ENCODE data around the gene KLF6.

KLF6 gene

GRCh38 chr10:3783682-3784432 is 1.2 kb downstream of the KLF6 start:
- peak; percentile 39 for DNase-seq (ENCODE audit: low read depth)
- peak overlapping the region; percentile 90 for H3K4me3 ChIP-seq (ENCODE audit: low read length)
- TF ChIP-seq CTCF (IDR thresholded peaks at IDR 0.05; ENCODE audit: insufficient read depth, low read depth, low read length, missing control alignments), result no peak

GRCh38 chr10:3783316-3783681 is 1.7 kb downstream of the KLF6 start:
- H3K4me3 ChIP-seq (ENCODE audit: low read length), result peak overlapping the region; percentile 90
- DNase-seq (ENCODE audit: low read depth), result peak; percentile 44
- TF ChIP-seq CTCF (IDR thresholded peaks at IDR 0.05; ENCODE audit: insufficient read depth, low read depth, low read length, missing control alignments), result no peak

GRCh38 chr10:3782451-3783315 is 2.3 kb downstream of the KLF6 start:
- peak overlapping the region; percentile 90 for H3K4me3 ChIP-seq (ENCODE audit: low read length)
- TF ChIP-seq CTCF (IDR thresholded peaks at IDR 0.05; ENCODE audit: insufficient read depth, low read depth, low read length, missing control alignments), result peak; percentile 5
- DNase-seq (ENCODE audit: low read depth), result peak; percentile 81

- peak overlapping the region; percentile 90 for H3K4me3 ChIP-seq (ENCODE audit: low read length)
- no peak for DNase-seq (ENCODE audit: low read depth)
- no peak for TF ChIP-seq CTCF (IDR thresholded peaks at IDR 0.05; ENCODE audit: insufficient read depth, low read depth, low read length, missing control alignments)
Measured at GRCh38 chr10:3782146-3782450, 2.9 kb downstream of the KLF6 start.

- TF ChIP-seq CTCF (IDR thresholded peaks at IDR 0.05; ENCODE audit: insufficient read depth, low read depth, low read length, missing control alignments), result peak; percentile 44
- peak; percentile 41 for DNase-seq (ENCODE audit: low read depth)
- peak overlapping the region; percentile 90 for H3K4me3 ChIP-seq (ENCODE audit: low read length)
Measured at GRCh38 chr10:3781468-3782145, 3.4 kb downstream of the KLF6 start.

GRCh38 chr10:3780771-3781467 is 4.1 kb downstream of the KLF6 start:
- TF ChIP-seq CTCF (IDR thresholded peaks at IDR 0.05; ENCODE audit: insufficient read depth, low read depth, low read length, missing control alignments), result no peak
- DNase-seq (ENCODE audit: low read depth), result peak; percentile 35
- H3K4me3 ChIP-seq (ENCODE audit: low read length), result peak overlapping the region; percentile 90
